HFF-Myc (cell line): ENCODE measurements around the gene NELFCD.

ENCODE experiments used
- DNase-seq: peaks from one replicate; pipeline ENCODE4 v3.0.0-alpha.2; 2011; ENCODE audit warnings: low read depth; ENCODE audit errors: extremely low read depth
- H3K4me3 ChIP-seq: replicated peaks from 2 replicates; pipeline ENCODE4 v1.5.1; 2011; ENCODE audit warnings: low read depth, mild to moderate bottlenecking, control low read depth, low read length
- TF ChIP-seq, protein P1 (sequence below): IDR thresholded peaks from 2 replicates; pipeline ENCODE4 v1.5.1; 2012; ENCODE audit warnings: mild to moderate bottlenecking, low read depth, low read length, control low read depth; ENCODE audit errors: missing control alignments

Gene NELFCD

DNA sequence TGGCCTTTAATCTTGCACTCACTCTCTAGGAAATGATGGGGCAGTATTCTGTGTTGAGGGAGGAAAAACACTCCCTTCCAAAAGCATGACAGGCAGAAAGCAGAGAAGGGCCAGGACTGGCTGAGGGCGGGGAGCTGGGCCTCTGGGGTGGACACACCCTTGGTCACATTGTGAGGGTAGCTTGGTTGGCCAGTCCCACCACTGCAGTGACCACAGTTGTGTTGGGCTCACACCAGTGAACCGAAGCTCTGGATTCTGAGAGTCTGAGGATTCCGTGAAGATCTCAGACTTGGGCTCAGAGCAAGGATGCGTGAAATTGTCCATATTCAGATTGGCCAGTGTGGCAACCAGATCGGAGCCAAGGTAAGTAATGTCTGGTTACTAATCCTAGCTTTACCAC is 38.2 kb downstream of the NELFCD start, which contains the start of gene TUBB1:
Gene TUBB1 (plus strand): TSS at position 213 of the 400 bp plus-strand sequence. CDS start 94 bp downstream, at position 307.
- TF ChIP-seq, protein P1, sequence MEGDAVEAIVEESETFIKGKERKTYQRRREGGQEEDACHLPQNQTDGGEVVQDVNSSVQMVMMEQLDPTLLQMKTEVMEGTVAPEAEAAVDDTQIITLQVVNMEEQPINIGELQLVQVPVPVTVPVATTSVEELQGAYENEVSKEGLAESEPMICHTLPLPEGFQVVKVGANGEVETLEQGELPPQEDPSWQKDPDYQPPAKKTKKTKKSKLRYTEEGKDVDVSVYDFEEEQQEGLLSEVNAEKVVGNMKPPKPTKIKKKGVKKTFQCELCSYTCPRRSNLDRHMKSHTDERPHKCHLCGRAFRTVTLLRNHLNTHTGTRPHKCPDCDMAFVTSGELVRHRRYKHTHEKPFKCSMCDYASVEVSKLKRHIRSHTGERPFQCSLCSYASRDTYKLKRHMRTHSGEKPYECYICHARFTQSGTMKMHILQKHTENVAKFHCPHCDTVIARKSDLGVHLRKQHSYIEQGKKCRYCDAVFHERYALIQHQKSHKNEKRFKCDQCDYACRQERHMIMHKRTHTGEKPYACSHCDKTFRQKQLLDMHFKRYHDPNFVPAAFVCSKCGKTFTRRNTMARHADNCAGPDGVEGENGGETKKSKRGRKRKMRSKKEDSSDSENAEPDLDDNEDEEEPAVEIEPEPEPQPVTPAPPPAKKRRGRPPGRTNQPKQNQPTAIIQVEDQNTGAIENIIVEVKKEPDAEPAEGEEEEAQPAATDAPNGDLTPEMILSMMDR = no peak
- H3K4me3 ChIP-seq = no peak within 1 kb of the TSS
- no peak for DNase-seq

DNA sequence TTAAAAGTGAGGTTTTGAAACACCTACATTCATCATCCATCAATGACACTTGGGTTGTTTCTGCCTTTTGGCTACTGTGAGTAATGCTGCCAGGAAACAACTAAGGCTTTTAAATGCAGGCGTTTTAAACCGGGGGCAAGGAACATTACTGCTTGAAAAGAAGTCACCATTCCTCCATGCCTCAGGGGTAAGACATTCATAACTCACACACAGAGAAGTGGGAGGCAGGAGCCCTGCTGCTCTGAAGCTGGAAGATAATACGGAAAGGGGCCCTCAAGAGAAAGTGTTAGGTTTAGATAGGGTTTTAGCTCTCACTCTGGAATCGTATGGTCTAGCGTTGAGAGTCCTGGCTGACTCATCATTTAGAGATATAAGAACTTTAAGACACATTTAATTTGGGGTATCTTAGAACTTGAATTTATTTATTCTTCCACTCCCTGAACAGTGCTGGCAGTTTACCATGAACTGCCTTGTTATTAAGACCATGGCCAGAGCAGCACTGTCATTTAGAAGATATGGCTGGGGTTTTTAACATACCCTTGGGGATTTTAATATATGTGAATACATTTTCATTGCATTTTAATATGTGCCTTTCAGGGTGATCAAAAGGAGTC is 40.0 kb downstream of the NELFCD start:
- DNase-seq = no peak
- no peak overlapping the region for H3K4me3 ChIP-seq
- TF ChIP-seq, protein P1 = no peak

DNA sequence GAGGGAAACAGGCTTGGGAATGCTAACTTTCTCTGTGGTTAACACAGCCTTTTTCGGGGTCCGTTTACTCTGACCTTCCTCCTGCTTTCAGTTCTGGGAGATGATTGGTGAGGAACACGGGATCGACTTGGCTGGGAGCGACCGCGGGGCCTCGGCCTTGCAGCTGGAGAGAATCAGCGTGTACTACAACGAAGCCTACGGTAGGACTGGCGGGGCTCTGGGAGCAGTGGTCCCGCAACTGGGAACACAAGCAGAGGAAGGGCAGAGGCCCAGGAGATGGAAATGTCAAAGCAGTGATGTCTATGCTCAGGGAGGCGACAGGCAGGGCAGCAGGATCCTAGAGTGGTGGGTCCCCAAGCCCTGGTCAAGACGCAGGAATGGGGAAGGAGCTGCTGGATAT is 41.7 kb downstream of the NELFCD start:
- no peak for DNase-seq
- no peak overlapping the region for H3K4me3 ChIP-seq
- TF ChIP-seq, protein P1 = no peak

DNA sequence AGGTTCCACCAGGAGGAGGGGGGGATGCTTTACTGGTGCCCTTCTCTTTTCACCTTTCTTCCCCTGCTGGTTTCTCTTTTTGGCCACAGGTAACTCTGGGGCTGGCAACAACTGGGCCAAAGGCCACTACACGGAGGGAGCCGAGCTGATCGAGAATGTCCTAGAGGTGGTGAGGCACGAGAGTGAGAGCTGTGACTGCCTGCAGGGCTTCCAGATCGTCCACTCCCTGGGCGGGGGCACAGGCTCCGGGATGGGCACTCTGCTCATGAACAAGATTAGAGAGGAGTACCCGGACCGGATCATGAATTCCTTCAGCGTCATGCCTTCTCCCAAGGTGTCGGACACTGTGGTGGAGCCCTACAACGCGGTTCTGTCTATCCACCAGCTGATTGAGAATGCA is 42.6 kb downstream of the NELFCD start:
- TF ChIP-seq, protein P1 = no peak
- DNase-seq = no peak
- H3K4me3 ChIP-seq = no peak overlapping the region

DNA sequence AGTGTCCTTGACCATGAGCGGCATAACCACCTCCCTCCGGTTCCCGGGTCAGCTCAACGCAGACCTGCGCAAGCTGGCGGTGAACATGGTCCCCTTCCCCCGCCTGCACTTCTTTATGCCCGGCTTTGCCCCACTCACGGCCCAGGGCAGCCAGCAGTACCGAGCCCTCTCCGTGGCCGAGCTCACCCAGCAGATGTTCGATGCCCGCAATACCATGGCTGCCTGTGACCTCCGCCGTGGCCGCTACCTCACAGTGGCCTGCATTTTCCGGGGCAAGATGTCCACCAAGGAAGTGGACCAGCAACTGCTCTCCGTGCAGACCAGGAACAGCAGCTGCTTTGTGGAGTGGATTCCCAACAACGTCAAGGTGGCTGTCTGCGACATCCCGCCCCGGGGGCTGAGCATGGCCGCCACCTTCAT is 43.1 kb downstream of the NELFCD start:
- no peak for DNase-seq
- TF ChIP-seq, protein P1 = no peak
- no peak overlapping the region for H3K4me3 ChIP-seq

DNA sequence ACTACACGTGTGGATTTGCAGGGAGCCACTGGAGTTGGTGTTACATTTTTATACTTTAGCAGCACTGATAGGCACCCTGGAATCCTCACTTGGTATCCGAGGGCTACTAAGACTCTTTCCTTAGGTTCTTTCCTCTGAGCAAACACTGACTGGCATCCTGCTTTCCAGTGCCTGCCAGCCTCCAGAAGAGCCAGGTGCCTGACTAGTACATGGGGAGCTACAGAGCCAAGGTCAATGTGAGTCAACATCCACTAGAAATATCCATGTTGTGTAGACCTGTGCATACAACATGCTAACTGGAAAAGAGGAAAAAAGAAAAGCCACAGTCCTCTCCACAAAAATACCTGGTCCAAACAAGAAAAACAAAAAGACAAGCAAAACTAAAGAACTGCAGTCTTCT is 44.0 kb downstream of the NELFCD start:
- TF ChIP-seq, protein P1 = no peak
- DNase-seq = no peak
- no peak overlapping the region for H3K4me3 ChIP-seq

DNA sequence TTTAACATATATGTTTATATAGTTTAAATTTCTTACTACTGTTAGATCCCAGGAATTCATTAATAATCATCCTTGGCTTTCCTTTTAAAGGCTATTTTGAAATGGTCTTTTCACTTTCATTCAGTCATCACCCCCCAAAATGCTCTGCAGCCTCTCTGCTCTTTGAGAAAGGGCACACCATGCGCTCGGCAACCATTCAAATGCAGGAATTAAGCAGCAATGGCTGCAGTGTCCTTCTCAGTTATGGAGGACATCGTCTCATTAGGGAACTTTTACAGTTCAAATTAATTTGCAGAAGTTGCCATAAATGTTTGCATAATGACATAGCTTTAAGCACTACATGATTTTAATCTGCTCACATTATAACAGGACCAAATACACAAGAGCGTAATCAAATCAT is 44.5 kb downstream of the NELFCD start:
- TF ChIP-seq, protein P1 = no peak
- no peak for DNase-seq
- no peak overlapping the region for H3K4me3 ChIP-seq
